HEK293T (cell line): ENCODE measurements around the gene ADAP1.

Experiments
- BHLHE40 ChIP-seq: fragments of 450-650 bp; IDR thresholded peaks from 2 replicates; pipeline ENCODE4 v1.6.1; 2016; ENCODE audit warnings: mild to moderate bottlenecking, moderate library complexity, borderline replicate concordance
- ELF4 ChIP-seq: fragments of 450-650 bp; IDR thresholded peaks from 2 replicates; pipeline ENCODE4 v1.6.1; 2017; ENCODE audit warnings: antibody characterized with exemption
- L3MBTL2 ChIP-seq: fragments of 450-650 bp; conservative IDR thresholded peaks from 2 replicates; pipeline ENCODE4 v1.6.1; 2016; ENCODE audit warnings: mild to moderate bottlenecking
- PKNOX1 ChIP-seq: fragments of 450-650 bp; IDR thresholded peaks from 2 replicates; pipeline ENCODE4 v1.6.1; 2016
- SP1 ChIP-seq: fragments of 450-650 bp; IDR thresholded peaks from 2 replicates; pipeline ENCODE4 v1.6.1; 2017
- TARDBP ChIP-seq: fragments of 450-650 bp; IDR thresholded peaks from 2 replicates; pipeline ENCODE4 v1.6.1; 2016

GRCh38 chr7:992709-993607 is 38.5 kb upstream of the ADAP1 start:
- TF ChIP-seq PKNOX1: no peak; the same call in 1 of the 2 replicates
- no peak for TF ChIP-seq BHLHE40
- TF ChIP-seq L3MBTL2: no peak
- TF ChIP-seq TARDBP: no peak
- TF ChIP-seq SP1: no peak
- no peak for TF ChIP-seq ELF4
